ENCODE results near the gene CCHCR1.

The CCHCR1 gene

DNA sequence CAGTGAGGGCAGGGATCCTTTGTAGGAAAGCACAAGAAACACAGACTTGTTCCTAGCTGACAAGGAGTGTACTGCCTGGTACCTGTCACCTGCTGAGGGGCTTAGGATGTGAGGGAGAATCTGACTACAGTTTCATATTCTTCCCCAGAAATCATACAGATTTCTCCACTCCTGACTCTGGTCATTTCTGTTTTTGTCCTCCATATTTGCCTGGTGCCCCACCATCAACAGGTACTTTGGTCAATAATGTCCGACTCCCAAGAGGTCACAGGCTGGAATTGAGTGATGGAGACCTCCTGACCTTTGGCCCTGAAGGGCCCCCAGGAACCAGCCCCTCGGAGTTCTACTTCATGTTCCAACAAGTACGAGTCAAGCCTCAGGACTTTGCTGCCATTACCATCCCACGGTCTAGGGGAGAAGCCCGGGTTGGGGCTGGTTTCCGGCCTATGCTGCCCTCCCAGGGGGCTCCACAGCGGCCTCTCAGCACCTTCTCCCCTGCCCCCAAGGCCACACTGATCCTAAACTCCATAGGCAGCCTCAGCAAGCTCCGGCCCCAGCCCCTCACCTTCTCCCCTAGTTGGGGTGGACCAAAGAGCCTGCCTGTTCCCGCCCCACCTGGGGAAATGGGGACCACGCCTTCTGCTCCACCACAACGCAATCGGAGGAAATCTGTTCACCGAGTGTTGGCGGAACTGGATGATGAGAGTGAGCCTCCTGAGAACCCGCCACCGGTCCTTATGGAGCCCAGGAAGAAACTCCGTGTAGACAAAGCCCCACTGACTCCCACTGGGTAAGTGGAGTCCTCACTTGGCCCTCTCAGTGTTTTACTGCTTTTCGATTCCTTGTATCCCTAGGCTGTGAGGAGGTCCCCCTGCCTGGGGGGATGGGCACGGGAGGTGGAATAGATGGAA is 3.9 kb upstream of the CCHCR1 start:
- DNase-seq (ENCODE audit: low read depth): no peak

DNA sequence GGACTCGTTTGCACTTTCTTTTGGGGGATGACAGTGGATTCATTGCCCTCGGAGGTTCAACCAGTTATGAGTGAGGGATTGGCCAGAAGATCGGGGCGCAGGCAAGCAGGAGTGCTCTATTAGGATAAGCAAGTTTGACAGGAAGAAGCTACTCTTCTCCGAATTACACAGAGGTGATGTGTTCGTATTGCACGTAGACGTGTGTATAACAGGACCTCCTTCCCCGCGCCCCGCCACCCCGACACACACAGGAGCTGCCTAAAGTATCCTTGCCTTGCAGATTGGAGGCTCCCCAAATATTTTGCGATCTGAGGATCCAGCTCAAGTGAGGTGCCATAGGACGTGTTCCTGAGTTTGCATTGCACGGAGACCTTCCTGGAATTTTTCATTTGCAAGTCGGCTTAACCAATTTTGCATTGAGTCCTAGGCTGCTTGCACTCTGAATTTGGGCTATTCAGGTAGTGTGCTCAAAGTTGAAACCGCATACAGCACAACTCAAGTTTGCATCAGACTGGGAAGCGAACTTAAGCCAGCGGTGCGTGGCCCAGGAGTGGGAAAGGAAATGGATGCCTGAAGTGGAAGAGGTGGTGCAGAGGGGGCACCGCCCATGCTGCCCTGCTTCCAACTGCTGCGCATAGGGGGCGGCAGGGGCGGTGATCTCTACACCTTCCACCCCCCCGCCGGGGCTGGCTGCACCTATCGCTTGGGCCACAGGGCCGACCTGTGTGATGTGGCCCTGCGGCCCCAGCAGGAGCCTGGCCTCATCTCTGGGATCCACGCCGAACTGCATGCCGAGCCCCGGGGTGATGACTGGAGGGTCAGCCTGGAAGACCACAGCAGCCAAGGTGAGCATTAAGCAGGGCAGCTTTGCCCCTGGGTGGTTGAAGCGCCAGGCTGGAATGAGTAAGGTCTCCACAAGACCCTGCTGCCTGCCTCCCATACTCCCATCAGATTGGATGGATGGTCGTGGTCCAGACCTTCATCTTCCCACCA is 1.6 kb upstream of the CCHCR1 start:
- no peak for DNase-seq (ENCODE audit: low read depth)

DNA sequence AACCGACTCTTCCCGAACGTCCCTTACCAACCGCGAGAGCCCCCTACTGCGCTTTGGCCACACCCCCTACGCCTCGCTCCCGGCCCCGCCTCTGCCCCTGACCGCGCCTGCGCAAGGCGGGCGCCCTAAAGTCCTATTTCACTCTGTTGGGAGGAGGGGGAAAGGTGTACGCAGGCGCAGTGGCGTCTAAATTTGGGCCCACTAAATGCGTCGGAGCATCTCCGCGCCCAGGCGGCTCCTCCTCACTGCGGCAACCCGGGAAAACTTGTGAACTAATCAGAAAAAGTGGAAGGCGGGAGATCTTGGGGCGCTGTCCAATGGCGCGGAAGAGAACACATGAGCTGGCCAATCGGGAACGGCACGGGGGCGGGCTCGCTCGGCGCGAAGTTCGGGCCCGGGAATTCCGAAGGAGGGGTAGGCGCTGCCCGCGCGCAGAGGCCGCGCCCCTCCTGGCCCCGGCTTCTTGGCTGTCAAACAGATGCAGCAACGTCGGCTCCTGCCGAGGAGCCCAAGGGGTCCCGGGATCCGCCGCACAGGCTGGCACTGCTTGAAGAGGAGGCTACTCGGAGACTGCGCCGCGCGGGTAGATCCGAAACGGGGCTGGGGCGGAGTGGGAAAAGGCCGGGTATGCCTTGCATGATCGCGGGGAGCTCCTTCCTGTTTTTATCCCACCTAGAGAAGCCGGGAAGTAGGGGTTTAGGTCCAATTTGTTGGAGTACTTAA is 699 bp upstream of the CCHCR1 start, which contains the start of gene TCF19:
Gene TCF19, plus strand, starts transcription at position 450 of the 723 bp plus-strand sequence. CDS start 881 bp downstream, outside the sequence.
- peak; percentile 100 for DNase-seq (ENCODE audit: low read depth)

DNA sequence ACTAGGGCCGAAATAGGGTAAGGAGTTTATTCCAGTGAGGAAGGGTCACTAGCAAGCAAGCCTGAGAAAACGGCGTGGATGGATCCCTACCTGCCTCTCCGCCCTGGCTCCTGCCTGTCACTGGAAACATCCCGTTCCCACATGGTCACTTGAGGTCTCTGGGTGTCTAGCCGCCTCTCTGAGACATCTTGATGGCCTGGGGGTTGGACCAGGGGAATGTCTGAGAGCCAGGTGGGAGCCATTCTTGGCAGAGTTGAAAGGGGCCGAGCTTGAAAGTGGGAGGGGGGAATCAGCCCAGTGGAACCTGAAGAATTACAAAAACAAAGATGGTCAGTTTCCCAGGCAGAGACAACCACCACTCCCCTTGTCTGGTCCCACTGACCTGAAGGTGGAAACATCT is 961 bp downstream of the CCHCR1 start:
- DNase-seq (ENCODE audit: low read depth): no peak

DNA sequence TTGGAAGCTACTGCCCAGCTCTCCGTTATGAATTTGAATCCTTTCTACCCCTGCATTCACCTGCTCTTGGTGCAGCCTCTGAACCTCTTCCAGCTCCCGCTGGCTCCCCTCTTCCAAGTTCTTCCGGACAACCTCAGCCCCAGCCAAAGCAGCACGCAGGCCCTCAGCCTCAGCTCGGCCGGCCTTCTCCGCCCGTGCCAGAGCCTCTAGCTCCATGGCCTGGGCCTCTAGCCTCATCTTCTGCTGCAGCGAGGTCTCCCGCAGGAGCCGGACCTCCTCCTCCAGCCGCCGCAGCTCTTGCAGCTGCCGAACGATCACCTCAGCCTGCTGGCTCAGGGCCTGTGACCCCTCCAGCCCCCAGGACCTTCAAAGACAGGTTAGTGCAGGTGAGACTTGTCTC is 3.2 kb downstream of the CCHCR1 start:
- no peak for DNase-seq (ENCODE audit: low read depth)

DNA sequence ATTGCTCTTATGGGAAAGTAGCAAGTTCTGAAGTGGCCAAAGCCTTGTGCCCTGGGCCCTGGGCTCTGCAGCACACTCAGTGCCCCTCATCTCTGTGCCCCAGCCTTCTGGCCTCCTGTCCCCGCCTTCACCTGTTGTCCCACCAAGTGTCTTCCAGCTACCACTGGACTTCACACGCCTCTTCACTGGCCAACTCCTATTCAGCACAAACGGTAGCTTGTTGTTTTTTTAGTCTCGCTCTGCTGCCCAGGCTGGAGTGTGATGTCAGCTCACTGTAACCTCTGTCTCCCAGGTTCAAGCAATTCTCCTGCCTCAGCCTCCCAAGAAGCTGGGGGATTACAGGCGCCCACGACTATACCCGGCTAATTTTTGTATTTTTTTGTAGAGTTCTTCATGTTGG is 4.8 kb downstream of the CCHCR1 start:
- no peak for DNase-seq (ENCODE audit: low read depth)

DNA sequence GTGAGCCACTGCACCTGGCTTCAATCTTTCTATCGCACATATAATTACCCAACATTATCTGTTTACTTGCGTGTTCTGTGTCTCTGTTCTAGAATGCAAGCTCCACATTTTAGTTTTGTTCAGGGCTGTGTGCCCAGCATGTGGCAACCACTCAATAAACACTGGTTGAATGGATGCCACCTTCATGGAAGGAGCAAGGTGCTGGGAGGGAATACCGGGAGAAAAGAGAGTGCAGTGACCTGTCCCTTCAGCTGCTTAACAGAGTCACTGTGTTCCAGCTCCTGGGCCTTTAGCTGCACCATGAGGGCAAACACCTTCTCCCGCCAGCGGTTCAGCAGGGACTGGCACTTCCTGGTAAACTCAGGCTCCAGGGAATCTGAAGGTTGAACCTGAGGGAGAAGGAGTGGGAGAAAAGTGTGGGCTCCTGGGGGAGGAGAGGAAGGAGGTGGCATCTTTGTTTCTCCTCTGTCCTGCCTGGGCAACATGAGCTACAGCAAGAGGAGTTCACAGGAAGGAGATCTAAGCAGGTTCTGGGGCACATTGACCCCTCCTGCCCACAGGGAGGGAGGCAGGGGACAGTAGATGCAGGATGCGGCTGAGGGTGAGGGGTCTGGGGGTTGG is 7.7 kb downstream of the CCHCR1 start:
- no peak for DNase-seq (ENCODE audit: low read depth)

DNA sequence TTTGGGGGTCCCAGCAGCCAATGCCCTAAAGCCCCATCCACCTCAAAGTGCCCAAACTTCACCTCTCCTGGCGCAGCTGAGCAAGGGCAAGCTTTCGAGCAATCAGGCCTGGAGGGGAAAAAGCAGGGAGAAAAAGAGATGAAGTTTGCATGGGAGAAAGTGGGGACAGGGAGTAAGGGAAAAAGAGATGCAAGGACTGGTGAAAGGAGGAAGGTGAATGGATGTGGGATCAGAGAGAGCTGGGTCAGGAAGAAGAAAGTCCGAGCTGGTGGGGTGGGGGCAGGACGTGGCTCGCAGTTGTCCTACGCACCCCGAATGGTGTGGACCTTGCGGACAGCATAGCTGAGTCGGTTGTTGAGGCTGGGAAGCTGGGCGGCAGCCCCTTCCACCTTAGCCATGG is 12.2 kb downstream of the CCHCR1 start:
- no peak for DNase-seq (ENCODE audit: low read depth)

DNA sequence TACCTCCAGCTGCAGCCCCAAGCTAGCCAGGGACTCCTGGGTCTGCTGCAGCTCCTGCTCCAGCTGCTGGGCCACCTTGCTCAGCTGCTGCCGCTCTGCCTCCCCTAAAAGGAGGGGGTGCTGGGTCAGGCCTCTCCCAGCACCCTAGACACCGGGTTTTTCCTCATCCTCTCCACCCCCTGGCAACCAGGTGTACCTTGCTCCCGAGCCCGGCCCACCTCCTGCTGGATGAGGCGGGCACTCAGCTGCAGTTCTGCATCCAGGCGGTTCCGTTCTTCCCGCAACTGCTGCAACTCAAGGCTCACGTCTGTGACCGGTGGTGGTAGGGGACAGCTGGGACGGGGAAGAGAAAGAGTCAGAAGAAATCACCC is 12.6 kb downstream of the CCHCR1 start:
- DNase-seq (ENCODE audit: low read depth): no peak

DNA sequence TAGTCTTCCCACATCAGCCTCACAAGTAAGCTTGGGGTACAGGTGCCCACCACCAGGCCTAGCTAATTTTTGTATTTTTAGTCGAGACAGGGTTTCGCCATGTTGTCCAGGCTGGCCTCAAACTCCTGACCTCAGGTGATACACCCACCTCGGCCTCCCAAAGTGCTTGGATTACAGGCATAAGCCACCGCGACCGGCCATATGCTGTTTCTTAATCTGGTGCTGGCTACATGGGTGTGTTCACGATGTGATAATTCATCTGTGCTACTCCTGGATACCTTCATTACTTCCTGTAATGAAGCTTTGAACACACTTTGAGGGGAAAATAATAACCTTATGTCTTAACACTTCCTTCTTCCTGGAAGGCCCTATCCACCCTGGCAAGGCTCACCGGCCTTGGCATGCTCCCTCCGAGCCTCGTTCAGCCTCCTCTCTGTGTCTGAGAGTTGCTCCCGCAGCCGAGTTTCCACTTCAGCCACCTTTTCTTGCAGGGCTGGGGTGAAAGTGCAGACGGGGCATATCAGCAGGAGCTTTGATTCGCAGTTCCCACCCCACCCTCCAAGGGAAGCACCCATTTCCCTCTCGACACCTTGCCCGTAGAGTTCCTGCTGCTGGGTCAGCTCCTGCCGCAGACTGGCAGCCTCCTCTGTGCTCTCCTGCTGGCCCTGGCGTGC is 13.2 kb downstream of the CCHCR1 start:
- no peak for DNase-seq (ENCODE audit: low read depth)

DNA sequence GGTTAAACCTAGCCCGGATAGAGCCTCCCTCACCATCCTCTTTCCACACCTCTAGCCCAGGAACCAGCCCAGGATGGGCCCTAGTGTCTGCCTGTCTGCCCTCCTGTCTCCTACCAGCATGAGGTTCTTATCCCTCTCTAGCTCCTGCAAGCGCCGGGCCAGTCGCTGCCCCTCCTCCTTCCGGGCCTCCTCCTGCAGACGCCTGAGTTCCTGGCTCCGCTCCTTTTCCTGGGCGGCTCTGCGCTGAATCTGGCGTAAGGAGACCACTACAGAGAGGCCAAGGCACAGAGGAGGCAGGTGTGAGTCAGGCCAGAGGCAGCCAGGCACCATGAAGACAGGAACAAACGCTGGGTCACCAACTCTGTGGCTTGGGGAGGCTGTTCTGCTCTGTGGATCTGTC is 14.5 kb downstream of the CCHCR1 start:
- DNase-seq (ENCODE audit: low read depth): no peak

DNA sequence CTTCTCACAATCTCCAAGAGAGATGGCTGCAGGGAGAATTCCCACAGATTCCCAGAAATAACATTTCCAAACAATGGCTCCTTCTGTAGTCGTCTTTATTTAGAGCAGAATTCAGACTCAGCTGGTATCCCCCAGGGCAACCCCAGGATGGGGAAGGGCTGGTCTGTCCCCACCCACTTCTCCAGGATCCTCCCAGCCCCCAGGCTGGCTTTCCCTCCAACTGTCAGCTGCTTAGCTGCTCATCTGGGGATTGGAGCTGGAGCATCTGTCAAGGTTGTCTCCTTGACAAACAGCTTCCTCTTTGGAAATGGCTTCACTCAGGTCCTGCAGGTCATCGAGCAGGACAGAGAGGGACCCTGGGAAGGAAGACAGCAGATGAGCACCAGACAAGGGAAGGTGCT is 15.2 kb downstream of the CCHCR1 start:
- DNase-seq (ENCODE audit: low read depth): no peak

DNA sequence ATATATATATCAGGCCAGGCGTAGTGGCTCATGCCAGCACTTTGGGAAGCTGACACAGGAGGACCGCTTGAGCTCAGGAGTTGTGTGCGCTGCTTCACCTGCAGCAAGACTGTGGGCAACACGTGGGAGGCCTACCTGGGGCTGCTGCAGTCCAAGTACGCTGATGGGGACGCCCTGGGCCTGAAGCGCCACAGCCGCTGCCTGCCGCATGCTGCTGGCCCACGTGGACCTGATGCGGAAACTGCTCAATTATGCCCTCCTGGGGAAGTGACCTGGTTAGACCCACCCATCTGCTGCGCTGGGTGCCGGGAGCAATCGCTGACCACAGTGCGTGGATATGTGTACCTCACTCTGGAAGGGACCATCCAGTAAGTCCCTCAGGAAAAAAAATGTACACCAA is 17.0 kb downstream of the CCHCR1 start:
- DNase-seq (ENCODE audit: low read depth): no peak

DNA sequence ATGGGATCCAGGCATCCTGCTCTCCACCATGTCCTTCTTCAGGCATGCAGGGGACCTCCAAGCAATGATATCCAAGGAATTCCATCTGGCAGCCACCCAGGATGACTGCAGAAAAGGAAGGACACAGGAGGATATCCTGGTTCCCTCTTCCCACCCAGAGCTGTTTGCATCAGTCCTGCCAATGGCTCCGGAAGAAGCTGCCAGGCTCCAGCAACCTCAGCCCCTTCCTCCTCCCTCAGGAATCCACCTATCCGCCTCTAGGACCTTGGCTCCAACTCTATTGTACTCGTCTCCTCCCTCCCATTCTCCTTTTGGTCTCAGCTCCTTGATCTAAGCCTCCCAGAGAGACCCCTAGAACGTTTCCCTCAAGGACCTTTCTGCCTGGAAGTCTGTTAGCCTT is 18.0 kb downstream of the CCHCR1 start:
- no peak for DNase-seq (ENCODE audit: low read depth)

DNA sequence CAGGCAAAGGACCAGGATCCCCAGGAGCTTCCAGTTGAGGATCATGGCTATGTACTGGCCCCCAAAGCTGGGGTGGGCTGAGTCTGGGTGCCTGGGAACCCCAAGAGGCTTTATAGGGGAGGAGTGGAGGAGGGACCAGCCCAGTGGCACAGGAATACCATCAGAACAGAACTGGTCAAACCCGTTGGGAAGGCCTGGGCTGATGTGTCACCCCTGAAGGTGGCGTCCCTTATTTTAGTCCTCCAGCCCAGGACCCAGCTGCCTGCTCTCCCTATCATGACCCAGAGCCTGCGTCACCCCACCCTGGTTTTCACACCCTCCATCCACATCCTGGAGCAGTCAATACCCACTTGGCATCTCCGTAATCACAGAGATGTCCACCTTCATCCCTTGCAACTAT is 18.6 kb downstream of the CCHCR1 start, which contains the start of gene PSORS1C2:
Gene PSORS1C2, minus strand, starts transcription at position 85 of the 400 bp plus-strand sequence. Its CDS starts 40 bp downstream, at position 45.
- no peak for DNase-seq (ENCODE audit: low read depth)

DNA sequence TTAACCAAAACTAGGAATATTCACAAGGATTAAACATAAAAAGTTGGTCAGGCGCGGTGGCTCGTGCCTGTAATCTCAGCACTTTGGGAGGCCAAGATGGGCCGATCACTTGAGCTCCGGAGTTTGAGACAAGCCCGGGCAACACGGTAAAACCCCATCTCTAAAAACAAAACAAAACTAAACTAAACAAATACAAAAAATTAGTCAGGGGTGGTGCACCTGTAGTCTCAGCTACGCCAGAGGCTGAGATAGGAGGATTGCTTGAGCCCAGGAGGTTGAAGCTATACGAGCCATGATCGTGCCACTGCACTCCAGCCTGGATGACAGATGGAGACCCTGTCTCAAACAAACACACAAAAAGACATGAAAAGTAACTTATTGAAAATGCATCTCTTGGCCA is 21.9 kb downstream of the CCHCR1 start:
- DNase-seq (ENCODE audit: low read depth): no peak

DNA sequence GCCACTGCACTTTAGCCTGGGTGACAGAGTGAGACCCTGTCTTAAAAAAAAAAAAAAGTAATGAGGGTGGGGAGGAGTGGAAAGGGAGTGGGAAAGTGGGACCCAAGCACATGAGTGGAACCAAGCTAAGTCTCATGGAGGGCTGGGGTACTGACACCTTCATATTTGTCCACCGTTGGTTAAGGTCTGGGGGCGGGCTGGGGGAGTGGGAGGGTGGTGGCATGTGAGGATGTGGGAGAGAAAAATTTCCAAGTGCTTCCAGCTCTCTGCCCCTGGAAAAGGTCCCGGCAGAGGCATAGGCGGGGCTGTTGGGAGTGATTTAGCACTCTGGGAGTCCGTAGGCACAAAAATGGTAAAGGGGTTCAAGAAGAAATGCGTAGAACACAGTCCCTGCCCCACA is 24.8 kb downstream of the CCHCR1 start:
- DNase-seq (ENCODE audit: low read depth): no peak

DNA sequence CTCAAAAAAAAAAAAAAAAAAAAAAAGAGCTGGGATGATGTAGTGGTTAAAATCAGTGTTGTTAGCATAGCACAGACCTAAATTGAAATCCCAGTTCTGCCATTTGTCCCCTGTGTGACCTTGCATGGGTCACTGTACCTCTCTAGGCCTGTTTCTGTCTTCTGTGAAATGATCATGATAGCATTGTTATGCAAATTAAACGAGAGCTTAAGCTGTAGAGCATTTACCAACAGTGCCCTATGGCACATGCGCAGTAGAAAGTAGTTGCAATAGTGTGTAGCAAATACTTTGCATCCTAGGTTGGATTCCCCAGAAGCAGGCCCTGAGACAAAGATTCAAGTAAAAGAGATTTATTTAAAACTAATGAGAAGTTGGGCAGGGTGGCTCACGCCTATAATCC is 26.0 kb downstream of the CCHCR1 start:
- no peak for DNase-seq (ENCODE audit: low read depth)

DNA sequence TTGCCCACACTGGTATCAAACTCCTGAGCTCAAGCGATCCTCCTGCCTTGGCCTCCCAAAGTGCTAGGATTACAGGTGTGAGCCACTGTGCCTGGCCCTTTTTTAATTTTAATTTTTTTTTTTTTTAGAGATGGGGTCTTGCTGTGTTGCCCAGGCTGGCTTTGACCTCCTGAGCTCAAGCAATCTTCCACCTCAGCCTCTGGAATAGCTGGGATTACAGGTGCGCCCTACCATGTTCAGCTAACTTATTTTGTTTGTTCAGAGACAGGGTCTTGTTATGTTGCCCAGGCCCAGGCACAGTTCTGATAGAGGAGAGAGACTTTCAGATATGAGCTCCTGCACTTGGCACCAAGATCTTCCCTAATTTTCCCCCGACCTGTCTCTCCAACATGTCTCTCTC is 26.9 kb downstream of the CCHCR1 start:
- DNase-seq (ENCODE audit: low read depth): no peak

DNA sequence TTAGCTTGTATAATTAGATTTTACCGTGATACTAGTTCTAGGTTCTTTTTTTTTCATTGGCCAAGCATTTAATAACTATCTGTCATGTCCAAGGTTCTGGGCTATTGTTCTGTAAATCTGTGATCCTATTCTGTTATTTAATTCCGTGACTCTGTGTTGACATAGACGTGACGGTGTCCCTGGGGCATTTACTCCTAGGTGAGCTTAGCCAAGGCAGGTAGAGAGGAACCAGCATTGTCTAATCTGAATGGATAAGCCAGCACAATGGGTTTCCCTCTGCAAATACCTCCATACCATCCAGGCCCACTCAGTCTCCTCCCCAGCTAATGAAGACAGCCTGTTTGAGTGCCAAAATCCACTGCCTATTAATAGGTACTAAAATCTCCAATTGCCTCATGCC is 28.5 kb downstream of the CCHCR1 start:
- no peak for DNase-seq (ENCODE audit: low read depth)

DNA sequence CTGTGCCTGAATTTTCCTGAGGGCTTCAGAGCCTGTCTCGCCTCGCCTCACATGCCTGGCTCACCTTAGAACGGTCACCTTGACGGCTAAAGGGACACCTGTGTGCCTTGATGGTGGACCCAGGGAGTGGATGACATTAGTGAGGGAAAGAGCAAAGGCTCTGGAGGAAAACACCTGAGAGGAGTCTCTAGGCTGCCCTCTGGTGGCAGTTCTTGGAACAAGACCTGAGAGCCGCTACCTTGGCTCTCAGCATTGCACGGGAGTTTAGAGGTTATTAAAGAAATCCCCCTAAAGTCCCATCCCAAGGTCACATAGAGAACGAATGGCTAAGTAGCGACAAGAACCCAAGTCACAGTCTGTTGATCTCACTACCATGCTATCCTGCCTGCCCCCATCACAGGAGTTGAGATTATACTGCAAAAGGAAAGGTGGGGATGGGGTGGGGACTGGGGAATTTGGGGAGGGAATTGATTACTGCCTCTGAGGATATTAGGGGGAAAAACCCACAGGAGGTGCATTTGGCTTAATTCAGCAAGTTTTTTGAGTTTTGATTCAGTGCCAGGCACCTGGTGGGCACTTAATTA is 29.4 kb downstream of the CCHCR1 start:
- DNase-seq (ENCODE audit: low read depth): peak; percentile 63
